Activated CD4-positive, alpha-beta T cell treated with anti-CD3 and anti-CD28 coated beads, Interleukin-2, amount 50 U/mL, for 16 hours (primary cell): ENCODE results near the gene TCP11X1.
"Not testable (repeated sequence)": the region's sequence is repeated elsewhere in the genome, so short reads cannot be mapped to it uniquely, and the experiment has no call there.

Experiments used
- DNase-seq: peaks from one replicate; pipeline ENCODE4 v3.0.0-alpha.2; 2020

Gene TCP11X1

DNA sequence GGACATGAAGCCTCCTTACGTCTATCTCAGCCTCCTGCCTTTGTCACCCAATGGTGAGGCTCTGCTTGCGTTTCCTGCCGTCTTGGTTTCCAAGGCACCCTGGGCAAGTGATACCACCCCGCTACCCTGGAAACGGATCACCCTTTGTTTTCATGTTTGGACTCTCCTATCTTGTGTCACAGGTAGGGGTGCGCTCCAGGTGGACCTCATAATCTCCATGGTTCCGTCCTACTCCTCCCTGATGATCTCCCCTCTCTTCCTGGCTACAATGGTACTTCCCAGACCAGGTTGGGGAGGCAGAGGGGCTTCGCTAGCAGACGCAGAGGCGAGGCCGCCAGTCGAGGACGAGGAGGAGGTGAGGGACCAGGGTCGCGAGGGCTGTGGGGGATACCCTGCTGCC is at the start of gene TCP11X1:
TCP11X1 (plus strand) TSS at position 316 of the 400 bp plus-strand sequence.
- DNase-seq, result not testable (repeated sequence)

DNA sequence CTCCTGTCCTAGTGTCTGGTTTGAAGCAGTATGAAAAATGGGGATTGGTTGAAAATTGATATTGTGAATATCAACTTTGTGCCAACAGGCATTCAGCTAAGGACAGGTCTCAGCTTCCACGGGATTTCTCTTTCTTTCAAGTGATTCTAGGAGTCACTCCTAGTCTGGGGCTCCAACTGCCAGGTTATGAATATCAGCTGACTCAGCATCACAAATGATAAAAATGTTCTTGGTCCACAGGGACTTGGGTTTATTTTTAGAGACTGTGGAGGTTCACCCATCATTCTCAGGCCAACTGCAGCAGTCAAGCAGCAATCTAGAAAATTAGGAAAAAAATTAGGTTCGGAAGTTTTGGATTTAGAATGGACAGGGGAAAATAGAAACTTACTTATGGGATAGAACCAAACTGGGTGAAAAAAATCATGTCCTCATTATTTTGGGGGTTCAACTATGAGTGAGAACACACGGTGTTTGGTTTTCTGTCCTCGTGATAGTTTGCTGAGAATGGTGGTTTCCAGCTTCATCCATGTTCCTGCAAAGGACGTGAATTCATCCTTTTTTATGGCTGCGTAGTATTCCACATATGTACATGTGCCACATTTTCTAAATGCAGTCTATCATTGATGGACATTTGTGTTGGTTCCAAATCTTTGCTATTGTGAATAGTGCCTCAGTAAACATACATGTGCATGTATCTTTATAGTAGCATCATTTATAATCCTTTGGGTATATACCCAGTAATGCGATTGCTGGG is 29.0 kb upstream of the TCP11X1 start:
- DNase-seq, result no peak

DNA sequence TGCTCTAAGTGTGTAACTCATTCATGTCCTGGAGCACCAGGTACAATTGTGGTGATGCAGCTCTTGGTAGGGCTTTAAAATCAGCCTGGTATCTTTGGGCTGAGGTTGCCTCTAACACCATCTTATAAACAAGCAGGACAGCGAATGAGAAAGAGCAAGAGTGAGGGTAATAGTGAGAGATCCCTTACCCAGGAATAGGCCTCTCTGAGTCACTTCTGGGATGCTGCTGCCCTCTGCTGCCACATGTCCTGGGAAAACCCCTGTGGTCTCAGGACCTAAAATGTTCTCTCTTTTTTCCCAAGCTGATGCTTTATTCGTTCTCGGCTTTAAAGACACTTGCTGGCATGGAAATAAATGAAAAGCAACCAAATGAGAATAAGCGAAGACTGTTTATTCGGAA is 7.2 kb upstream of the TCP11X1 start:
- DNase-seq, result not testable (repeated sequence)

DNA sequence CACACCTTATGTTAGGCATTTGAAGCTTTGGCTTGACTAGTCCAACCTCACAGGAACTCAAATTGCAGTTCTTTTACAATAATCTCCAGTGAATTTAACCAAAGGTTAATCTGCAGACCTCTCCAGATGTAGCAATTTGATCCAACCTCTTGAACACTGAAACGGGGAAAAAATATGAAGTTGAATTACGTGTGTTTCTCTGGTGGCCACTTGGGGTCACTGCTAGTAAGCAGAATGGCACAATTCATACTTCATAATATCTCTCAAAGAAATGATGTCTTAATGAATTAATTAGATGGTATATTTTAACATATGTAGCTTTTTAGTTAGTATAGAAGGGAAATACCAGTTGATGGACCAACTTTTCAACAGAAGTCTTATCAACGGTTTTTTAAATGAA is 1.4 kb downstream of the TCP11X1 start:
- DNase-seq, result not testable (repeated sequence)

DNA sequence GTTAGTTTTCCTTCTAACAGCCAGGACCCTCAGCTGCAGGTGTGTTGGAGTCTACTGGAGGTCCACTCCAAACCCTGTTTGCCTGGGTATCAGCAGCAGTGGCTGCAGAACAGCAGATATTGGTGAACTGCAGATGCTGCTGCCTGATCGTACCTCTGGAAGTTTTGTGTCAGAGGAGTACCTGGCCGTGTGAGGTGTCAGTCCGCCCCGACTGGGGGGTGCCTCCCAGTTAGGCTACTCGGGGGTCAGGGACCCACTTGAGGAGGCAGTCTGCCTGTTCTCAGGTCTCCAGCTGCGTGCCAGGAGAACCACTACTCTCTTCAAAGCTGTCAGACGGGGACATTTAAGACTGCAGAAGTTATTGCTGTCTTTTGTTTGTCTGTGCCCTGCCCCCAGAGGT is 20.6 kb downstream of the TCP11X1 start:
- not testable (repeated sequence) for DNase-seq

GRCh38 chrX:102240265-102240664 is 25.2 kb downstream of the TCP11X1 start:
- not testable (repeated sequence) for DNase-seq

DNA sequence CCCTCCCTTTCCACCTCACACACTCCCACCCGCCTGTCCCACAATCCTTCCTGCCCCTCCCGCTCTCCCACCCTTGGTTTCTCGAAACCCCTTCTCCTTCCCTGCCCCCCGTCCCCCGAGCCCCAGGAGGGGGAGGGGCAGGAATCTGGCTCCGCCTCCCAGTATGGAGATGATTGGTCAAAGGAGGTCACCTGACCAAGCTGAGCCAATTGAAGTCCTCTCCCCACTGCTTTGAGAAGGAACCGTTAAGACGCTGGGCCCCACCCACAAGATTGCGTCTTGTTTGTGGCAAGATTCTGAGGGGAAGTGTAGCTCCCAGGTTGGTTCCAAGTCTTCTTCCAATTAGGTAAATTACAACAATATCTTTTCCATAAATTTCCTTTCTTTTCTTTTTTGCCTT is 31.8 kb downstream of the TCP11X1 start, which contains the start of gene NXF2:
NXF2 (plus strand) TSS at position 275 of the 400 bp plus-strand sequence. CDS start 59,912 bp downstream, outside the sequence.
- not testable (repeated sequence) for DNase-seq

GRCh38 chrX:102272231-102272630 is 57.1 kb downstream of the TCP11X1 start:
- not testable (repeated sequence) for DNase-seq
